ENCODE results near the gene CMKLR1. TPM values are rescaled to one million over a fixed set of nuclear protein-coding genes. Genes with fewer than 3 reads are reported as not detected.

The CMKLR1 gene
- total RNA-seq, 2 donors from 2014 or later, result not detected

GRCh38 chr12:108335349-108336119, 3.6 kb downstream of the CMKLR1 start:
- Mint-ChIP-seq H3K4me1 (peaks cover 22% of the 10 kb centered on the region), H3K27ac (no peak overlapping the region), H3K9me3 (no peaks in the 10 kb centered on the region), H3K4me3 (no peak overlapping the region), H3K36me3 (ENCODE audit: low read depth) (no peaks in the 10 kb centered on the region), H3K27me3 (ENCODE audit: insufficient read depth) (no peaks in the 10 kb centered on the region)
- Histone ChIP-seq H3K4me1 (ENCODE audit: control insufficient read depth, insufficient read depth, low read length) (no peaks in the 10 kb centered on the region), H3K27ac (ENCODE audit: low read depth, low read length) (no peak overlapping the region), H3K27me3 (ENCODE audit: control insufficient read depth, insufficient read depth, low read length, poor library complexity, severe bottlenecking) (no peaks in the 10 kb centered on the region), H3K4me3 (ENCODE audit: low read length) (no peak overlapping the region), H3K9me3 (ENCODE audit: control insufficient read depth, low read length) (peaks cover 5% of the 10 kb centered on the region), H3K9ac (ENCODE audit: extremely low read depth, low read length, poor library complexity, severe bottlenecking) (no peak overlapping the region), H3K36me3 (ENCODE audit: control insufficient read depth, insufficient read depth, low read length) (no peaks in the 10 kb centered on the region)
- 97 to 99% methylated on average over 4 of the region's 4 CpGs for WGBS, 2 experiments (ENCODE audit: insufficient coverage in 1 of 2, insufficient read length in 1 of 2)
- no peak for TF ChIP-seq CTCF (conservative IDR thresholded peaks at IDR 0.05)
- DNase-seq, result no peak

GRCh38 chr12:108333898-108334699, 5.0 kb downstream of the CMKLR1 start:
- H3K9me3 ChIP-seq (ENCODE audit: control insufficient read depth, low read length), result peaks cover 5% of the 10 kb centered on the region
- 89 to 97% methylated on average over 7 to 10 of the region's 10 CpGs for WGBS, 2 experiments (ENCODE audit: insufficient coverage in 1 of 2, insufficient read length in 1 of 2)
- DNase-seq, result no peak
- H3K4me3 Mint-ChIP-seq, result no peak overlapping the region
- no peaks in the 10 kb centered on the region for H3K4me1 ChIP-seq (ENCODE audit: control insufficient read depth, insufficient read depth, low read length)
- H3K27ac Mint-ChIP-seq, result no peak overlapping the region
- H3K27me3 Mint-ChIP-seq (ENCODE audit: insufficient read depth), result no peaks in the 10 kb centered on the region
- no peaks in the 10 kb centered on the region for H3K9me3 Mint-ChIP-seq
- H3K4me1 Mint-ChIP-seq, result peaks cover 19% of the 10 kb centered on the region
- H3K36me3 Mint-ChIP-seq (ENCODE audit: low read depth), result no peaks in the 10 kb centered on the region
- H3K9ac ChIP-seq (ENCODE audit: extremely low read depth, low read length, poor library complexity, severe bottlenecking), result no peak overlapping the region
- no peak overlapping the region for H3K4me3 ChIP-seq (ENCODE audit: low read length)
- H3K27me3 ChIP-seq (ENCODE audit: control insufficient read depth, insufficient read depth, low read length, poor library complexity, severe bottlenecking), result no peaks in the 10 kb centered on the region
- H3K27ac ChIP-seq (ENCODE audit: low read depth, low read length), result no peak overlapping the region
- TF ChIP-seq CTCF (conservative IDR thresholded peaks at IDR 0.05), result no peak
- H3K36me3 ChIP-seq (ENCODE audit: control insufficient read depth, insufficient read depth, low read length), result no peaks in the 10 kb centered on the region

GRCh38 chr12:108332791-108333382, 6.2 kb downstream of the CMKLR1 start:
- H3K27ac ChIP-seq (ENCODE audit: low read depth, low read length), result no peak overlapping the region
- H3K4me3 ChIP-seq (ENCODE audit: low read length), result no peak overlapping the region
- no peak for TF ChIP-seq CTCF (conservative IDR thresholded peaks at IDR 0.05)
- H3K4me1 ChIP-seq (ENCODE audit: control insufficient read depth, insufficient read depth, low read length), result no peaks in the 10 kb centered on the region
- peak; percentile 66 for DNase-seq
- H3K27ac Mint-ChIP-seq, result no peak overlapping the region
- no peaks in the 10 kb centered on the region for H3K27me3 Mint-ChIP-seq (ENCODE audit: insufficient read depth)
- H3K4me1 Mint-ChIP-seq, result peaks cover 15% of the 10 kb centered on the region
- H3K36me3 Mint-ChIP-seq (ENCODE audit: low read depth), result no peaks in the 10 kb centered on the region
- no peaks in the 10 kb centered on the region for H3K9me3 Mint-ChIP-seq
- peaks cover 5% of the 10 kb centered on the region for H3K9me3 ChIP-seq (ENCODE audit: control insufficient read depth, low read length)
- H3K36me3 ChIP-seq (ENCODE audit: control insufficient read depth, insufficient read depth, low read length), result no peaks in the 10 kb centered on the region
- no peak overlapping the region for H3K4me3 Mint-ChIP-seq
- H3K27me3 ChIP-seq (ENCODE audit: control insufficient read depth, insufficient read depth, low read length, poor library complexity, severe bottlenecking), result no peaks in the 10 kb centered on the region
- H3K9ac ChIP-seq (ENCODE audit: extremely low read depth, low read length, poor library complexity, severe bottlenecking), result no peak overlapping the region
- 49 to 81% methylated on average over 3 of the region's 3 CpGs for WGBS, 2 experiments (ENCODE audit: insufficient coverage in 1 of 2, insufficient read length in 1 of 2)
